GM12875 (cell line): ENCODE data around the gene ZNHIT6.
"Not testable (repeated sequence)": the region's sequence is repeated elsewhere in the genome, so short reads cannot be mapped to it uniquely, and the experiment has no call there.

Experiments used
- H3K4me3 ChIP-seq: one replicate; pipeline ENCODE4 v1.5.1; 2011; ENCODE audit warnings: low read depth, low read length, control low read depth
- CTCF ChIP-seq: IDR thresholded peaks from 2 replicates; pipeline ENCODE4 v1.5.1; 2011; ENCODE audit warnings: low read depth, mild to moderate bottlenecking, control low read depth, inconsistent platforms, low read length, moderate library complexity, borderline replicate concordance; ENCODE audit not compliant: insufficient read depth

The ZNHIT6 gene

GRCh38 chr1:85656256-85656655 is 52.0 kb downstream of the ZNHIT6 start:
- no peak overlapping the region for H3K4me3 ChIP-seq
- no peak for TF ChIP-seq CTCF

- H3K4me3 ChIP-seq: no peak overlapping the region
- TF ChIP-seq CTCF: no peak
Measured at GRCh38 chr1:85655315-85655714, 52.9 kb downstream of the ZNHIT6 start.

GRCh38 chr1:85654066-85654782 is 54.0 kb downstream of the ZNHIT6 start:
- H3K4me3 ChIP-seq: no peak overlapping the region
- TF ChIP-seq CTCF: no peak

- no peak for TF ChIP-seq CTCF
- no peak overlapping the region for H3K4me3 ChIP-seq
Measured at GRCh38 chr1:85652327-85652726, 55.9 kb downstream of the ZNHIT6 start.

GRCh38 chr1:85650645-85651044 is 57.6 kb downstream of the ZNHIT6 start:
- H3K4me3 ChIP-seq: no peak overlapping the region
- no peak for TF ChIP-seq CTCF

- no peak for TF ChIP-seq CTCF
Measured at GRCh38 chr1:85649591-85649990, 58.6 kb downstream of the ZNHIT6 start.

GRCh38 chr1:85641598-85642556 is 66.4 kb downstream of the ZNHIT6 start:
- not testable (repeated sequence) for H3K4me3 ChIP-seq

More at GRCh38 chr1:85649591-85649990, 58.6 kb downstream of the ZNHIT6 start:
- H3K4me3 ChIP-seq: no peak overlapping the region

- H3K4me3 ChIP-seq: not testable (repeated sequence)
Measured at GRCh38 chr1:85639920-85640319, 68.3 kb downstream of the ZNHIT6 start.
